ENCODE measurements around the gene ITGBL1.

DNA sequence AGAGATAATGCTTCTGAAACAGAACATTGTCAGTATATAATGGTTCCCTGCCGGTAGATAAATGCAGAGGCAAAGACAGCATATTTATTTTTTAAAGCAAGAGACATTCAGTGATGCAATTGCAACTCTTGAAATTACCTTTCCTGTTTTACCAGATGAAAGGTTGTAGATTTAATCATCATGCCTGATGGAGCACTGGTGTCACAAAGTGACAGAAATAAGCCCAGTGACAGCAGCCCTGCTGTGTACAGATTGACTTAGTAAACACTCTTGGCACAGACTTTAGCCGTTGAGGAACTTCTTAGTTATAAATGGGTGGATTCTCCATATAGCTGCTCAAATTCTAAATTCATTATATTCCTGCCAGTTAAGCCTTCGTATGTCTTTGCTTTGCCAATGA lies 172.5 kb downstream of the ITGBL1 start:
- TF ChIP-seq EZH2 (IDR thresholded peaks at IDR 0.05; ENCODE audit: borderline replicate concordance, low read length) = no peak
- TF ChIP-seq, protein P1, sequence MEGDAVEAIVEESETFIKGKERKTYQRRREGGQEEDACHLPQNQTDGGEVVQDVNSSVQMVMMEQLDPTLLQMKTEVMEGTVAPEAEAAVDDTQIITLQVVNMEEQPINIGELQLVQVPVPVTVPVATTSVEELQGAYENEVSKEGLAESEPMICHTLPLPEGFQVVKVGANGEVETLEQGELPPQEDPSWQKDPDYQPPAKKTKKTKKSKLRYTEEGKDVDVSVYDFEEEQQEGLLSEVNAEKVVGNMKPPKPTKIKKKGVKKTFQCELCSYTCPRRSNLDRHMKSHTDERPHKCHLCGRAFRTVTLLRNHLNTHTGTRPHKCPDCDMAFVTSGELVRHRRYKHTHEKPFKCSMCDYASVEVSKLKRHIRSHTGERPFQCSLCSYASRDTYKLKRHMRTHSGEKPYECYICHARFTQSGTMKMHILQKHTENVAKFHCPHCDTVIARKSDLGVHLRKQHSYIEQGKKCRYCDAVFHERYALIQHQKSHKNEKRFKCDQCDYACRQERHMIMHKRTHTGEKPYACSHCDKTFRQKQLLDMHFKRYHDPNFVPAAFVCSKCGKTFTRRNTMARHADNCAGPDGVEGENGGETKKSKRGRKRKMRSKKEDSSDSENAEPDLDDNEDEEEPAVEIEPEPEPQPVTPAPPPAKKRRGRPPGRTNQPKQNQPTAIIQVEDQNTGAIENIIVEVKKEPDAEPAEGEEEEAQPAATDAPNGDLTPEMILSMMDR (IDR thresholded peaks at IDR 0.05; ENCODE audit: low read length) = no peak
